Measurements from ENCODE around the gene SH3BP1.

SH3BP1 gene

DNA sequence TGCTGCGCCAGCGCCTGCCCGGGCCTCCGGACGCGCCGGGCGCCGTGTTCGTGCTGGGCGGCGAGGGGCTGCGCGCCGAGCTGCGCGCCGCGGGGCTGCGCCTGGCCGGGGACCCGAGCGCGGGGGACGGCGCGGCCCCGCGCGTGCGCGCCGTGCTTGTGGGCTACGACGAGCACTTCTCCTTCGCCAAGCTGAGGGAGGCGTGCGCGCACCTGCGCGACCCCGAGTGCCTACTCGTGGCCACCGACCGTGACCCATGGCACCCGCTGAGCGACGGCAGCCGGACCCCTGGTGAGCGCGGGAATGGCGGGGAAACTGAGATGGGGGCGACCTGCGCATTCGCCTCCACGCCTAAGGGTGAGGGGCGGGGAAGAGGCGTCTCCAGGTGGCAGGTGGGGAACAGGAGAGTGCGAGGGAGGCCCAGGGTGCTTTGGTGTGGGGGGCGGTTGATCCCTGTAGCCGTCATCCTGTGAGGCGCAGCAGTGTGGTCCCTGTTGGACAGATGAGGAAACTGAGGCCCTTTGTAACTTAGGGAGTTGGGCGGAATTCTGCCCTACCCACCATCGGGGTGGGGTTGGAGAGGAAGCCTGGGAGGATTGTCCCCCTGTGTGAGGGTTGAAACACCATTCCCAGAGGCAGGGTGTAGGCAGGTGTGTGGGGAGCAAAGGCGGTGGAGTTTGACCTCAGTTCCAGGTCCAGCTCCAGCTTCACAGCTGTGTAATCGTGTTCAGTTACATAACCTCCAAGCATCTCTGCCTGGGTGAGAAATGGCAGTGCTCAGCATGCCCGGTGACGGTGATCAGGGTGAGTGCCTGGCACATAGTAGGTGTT, 19.8 kb downstream of the SH3BP1 start:
- DNase-seq, result peak; percentile 45

DNA sequence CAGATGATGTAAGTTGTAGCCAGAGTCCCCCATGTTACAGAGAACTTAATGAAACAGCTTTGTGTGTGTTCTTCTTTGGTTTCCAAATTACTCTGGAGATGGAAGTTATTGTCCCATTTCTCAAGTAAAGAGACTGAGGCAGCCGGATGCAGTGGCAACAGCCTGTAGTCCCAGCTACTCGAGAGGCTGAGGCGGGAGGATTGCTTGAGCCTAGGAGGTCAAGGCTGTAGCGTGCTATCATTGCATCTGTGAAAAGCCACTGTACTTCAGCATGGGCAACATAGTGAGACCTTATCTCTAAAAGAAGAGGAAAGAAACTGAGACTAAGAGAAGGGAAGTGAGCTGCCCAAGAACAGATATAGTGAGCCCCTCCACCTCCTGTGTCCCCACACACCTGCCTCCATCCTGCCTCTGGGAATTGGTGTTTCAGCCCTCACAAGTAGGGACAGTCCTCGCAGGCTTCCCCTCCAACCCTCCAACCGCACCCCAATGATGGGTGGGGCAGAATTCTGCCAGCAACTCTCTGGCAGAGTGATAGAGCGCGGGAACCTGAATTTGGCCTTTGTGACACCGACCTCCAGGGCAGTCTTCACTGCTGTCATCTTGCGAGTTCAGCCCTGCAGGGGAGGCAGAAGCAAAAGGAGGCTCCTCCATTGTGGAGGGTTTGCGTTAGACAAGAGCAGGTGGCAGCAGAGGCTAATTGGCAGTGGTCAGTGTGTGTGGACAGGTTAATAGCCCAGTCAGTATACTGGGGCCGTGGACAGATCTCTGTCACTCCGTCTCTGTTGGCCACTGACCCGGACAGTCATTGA, 20.6 kb downstream of the SH3BP1 start:
- DNase-seq, result no peak

- DNase-seq, result no peak
Observed at GRCh38 chr22:37660709-37661045, 21.2 kb downstream of the SH3BP1 start.

DNA sequence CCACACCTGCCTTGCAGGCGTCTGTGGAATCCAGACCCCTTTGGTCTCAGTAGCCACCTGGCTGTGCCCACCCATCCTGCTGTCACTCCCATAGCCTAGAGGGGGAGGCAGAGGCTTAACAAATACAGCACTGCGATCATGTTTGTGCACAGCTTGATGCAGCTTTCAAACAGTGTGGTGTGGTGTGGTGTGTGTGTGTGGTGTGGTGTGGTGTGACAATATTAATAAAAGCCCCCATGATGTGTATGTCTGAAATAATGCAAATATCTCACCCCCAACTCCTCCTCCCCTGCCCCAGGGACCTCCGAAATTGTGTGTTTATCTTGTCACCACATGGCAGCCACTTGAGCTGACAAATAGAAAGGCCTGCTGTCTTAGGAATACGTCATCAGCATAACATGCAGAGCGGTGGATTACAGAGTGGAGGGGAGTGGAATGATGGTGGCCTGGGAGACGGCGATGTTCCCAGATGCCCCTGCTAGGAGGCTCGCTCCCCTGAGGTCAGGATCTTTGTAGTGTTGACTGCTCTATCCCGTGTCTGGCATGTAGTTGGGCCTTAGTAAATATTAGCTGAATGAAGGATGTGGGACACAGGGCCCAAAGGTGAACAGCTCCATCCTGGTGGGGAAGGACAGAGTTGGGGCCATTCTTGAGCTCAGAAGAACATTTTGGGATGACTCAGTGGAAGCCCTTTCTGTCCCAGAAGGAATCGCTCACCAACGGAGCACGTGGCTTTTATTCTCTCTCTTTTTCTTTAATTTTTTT, 21.9 kb downstream of the SH3BP1 start:
- DNase-seq, result peak; percentile 46

DNA sequence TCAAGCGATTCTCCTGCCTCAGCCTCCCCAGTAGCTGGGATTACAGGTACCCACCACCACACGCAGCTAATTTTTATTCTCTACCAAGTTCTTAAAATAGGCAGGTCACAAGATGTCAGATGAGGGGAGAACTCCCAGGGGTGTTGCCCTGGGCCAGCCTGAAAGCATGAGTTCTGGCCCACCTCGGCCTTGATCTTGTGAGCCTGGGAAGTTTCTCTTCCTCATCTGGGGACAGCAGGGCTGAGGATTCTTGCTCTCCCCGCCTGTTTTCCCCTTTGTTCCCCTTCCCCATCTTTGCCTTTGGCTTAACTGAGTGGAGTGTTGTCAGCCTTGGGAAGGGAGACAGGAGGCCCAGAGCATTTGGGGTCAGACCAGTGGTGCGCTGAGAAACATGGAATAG, 22.6 kb downstream of the SH3BP1 start:
- DNase-seq, result no peak

- DNase-seq, result no peak
Observed at GRCh38 chr22:37663521-37664140, 24.2 kb downstream of the SH3BP1 start.

DNA sequence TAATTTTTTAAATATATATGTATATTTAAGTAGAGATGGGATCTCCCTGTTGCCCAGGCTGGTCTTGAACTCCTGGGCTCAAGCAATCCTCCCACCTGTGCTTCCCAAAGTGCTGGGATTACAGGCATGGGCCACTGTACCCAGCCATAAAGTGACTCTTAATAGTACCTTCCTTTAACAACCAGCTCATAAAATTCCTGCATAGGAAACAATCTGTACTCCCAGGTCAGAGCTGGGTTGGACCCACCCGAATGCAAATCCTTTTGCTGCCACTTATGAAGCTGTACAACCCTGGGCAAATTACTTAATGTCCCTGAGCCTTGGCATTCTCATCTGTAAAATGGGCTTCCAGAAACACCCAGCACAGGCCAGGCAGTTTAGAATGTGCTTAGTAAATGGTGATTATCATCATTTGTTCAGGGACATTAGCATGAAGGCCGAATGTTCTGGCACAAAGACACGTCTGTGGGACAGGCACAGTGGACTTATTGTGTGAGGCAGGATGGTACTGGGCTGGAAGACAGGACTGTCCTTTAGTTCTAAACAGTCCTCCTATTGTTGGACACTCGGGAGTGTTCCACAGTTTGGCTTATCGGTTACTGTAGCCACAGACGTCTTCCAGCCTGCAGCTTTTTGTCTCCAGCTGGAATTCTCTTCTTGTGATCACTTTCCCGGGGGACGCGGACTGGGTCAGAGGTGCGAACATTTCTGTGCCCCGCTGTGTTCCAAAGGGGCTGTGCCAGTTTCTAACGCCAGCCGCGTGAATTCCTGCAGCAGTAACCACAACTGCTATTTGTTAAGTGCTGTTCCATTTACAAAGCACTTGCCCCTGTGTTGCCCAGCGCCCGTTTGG, 25.0 kb downstream of the SH3BP1 start:
- DNase-seq, result no peak

GRCh38 chr22:37665487-37665886, 26.0 kb downstream of the SH3BP1 start:
- DNase-seq, result no peak

DNA sequence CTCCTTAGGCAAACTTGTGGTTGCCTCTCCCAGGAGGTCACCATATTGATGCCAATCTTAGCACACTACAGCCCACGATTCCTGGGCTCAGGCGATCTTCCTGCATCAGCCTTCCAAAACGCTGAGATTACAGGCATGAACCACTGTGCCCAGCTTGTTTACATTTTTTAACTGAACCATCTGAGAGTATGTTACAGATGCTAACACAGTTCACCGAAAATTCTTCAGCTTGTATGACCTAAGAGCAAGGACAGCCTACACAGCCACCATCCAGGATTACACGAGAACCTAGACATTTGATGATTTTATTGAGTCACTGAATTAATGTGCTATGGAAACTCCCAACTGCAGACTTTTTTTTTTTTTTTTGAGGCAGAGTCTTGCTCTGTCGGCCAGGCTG, 30.1 kb downstream of the SH3BP1 start:
- DNase-seq, result no peak

DNA sequence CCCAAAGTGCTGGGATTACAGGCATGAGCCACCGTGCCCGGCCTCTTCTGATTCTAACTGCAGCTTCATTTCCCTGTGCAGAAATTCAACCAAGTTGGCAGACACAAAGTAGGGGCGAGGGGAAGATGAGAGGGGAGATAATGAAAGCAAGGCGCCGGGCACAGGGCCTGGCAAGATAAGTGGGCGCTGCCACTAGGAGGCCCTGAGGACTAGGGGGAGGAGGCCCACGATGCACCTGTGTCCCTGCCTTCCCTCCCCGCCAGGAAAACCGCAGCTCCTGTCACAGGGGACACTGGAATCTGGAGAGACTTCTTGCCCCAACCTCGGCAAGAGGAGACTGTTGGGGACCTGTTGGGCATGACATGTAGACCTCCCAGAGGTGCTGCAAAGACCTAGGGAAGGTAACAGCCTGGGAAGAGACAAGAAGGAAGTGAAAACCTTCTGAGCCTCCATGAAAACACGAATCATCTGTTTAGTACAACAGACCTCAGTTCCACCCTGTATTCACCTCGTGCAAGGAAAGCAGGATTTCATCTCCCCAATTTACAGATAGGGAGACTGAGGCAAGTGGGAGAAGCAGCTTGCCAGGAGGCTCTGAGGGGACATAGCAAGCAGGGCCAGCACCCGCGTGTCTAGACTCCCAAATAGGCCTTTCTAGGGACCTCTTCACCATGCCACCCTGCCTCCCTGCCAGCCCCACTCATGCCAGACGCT, 32.9 kb downstream of the SH3BP1 start:
- DNase-seq, result peak; percentile 53

DNA sequence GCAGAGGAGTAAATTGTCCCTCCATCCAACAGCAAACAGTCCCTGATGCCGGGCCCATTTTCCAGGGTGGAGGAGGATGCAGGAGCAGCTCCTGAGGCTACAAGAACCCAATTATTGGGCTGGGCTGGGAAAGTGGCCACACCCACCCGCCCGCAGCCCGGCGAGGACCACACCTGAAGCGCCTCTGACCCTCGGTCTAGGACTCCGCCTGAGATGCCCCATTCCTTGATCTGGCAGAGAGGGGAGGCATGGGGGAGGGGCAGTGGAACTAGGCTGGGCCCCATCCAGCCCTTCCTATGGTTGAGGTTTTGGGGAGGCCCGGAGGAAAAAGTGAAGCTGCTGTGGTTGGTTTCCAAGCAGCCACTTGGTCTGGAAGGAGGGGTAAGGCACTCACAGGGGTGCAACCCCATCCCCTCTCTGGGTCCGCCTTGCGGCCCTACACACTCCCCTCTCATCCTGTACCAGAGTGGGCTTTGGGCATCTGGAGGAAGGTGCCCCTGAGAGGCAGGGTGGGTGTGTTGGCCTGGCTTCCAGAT, 33.5 kb downstream of the SH3BP1 start:
- no peak for DNase-seq

DNA sequence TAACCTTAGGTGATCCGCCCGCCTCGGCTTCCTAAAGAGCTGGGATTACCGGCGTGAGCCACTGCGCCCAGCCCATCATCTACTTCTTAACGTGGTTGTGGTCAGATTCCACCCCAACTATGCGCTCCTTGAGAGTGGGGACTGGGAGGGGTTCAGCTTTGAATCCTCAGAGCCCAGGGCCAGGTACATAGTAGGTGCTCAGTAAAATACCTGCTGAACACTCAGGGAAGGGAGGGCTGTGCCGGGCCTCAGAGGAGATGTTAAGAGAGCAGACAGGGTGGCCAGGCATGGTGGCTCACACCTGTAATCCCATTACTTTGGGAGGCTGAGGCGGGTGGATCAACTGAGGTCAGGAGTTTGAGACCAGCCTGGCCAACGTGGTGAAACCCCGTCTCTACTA, 34.8 kb downstream of the SH3BP1 start:
- DNase-seq, result no peak

DNA sequence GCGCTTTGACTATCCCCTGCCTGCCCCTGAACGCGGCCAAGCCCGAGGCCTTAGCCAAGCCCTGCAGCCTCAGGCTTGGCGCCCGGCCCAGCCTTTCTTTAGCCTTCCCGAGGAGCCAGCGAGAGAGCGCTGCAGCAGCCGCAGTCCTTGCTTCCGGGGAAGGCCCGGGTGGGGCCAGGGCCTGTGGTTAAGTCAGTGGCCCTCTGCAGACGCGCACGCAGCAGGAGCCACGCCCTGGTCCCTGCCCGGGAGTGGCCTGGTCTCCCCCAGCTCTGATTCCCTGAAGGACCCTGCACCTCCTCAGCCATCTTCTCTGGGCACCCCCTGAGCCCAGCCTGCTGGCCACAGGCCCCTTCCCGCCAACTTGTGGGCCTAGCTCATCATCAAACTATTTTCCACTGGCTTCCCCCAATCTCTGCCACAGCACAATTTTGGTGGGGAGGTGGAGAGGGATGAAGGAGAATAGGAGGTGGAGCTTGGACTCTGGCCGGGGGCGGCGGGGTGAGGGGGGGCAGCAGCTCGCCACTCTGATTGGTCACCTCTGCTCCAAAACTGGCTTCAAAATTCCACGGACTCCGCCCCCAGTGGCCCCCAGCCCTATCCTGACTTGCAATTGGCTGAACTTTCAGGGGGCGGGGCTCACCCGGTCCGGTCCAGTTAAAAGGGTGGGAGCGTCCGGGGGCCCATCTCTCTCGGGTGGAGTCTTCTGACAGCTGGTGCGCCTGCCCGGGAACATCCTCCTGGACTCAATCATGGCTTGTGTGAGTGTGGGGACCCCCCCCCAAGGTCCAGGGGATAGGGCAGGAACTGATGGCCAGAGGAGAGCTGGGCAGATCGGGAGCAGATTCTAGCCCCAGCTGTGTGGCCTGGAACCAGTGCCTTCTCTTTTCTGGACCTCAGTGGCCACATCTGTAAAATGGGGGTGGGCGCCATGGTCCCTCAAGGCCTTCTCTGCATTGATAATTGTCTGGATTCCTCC, 35.8 kb downstream of the SH3BP1 start, which contains the start of gene LGALS1:
LGALS1 (plus strand) TSS at position 686 of the 979 bp plus-strand sequence; CDS start at position 753, 67 bp downstream.
- DNase-seq, result peak; percentile 78

GRCh38 chr22:37675930-37676735, 36.7 kb downstream of the SH3BP1 start:
- DNase-seq, result peak; percentile 42

GRCh38 chr22:37676736-37677492, 37.4 kb downstream of the SH3BP1 start:
- peak; percentile 98 for DNase-seq

DNA sequence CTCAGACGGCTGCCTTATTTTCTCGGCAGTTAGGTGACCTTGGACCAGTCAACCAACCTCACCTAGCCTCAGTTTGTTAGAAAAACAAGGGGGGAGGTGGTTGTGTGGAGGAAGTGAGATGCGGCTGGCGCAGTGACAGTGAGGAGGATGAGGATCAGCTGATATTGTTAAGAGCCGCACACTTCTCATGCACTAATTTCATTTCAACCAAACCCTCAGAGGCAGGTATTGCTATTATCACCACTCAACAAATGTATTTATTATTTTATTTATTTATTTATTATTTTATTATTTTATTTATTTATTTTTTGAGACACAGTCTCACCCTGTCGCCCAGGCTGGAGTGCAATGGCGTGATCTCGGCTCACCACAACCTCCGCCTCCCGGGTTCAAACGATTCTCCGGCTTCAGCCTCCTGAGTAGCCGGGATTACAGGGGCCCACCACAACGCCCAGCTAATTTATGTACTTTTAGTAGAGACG, 38.1 kb downstream of the SH3BP1 start:
- no peak for DNase-seq

- no peak for DNase-seq
Observed at GRCh38 chr22:37678372-37678771, 38.9 kb downstream of the SH3BP1 start.

GRCh38 chr22:37679670-37680069, 40.2 kb downstream of the SH3BP1 start:
- no peak for DNase-seq

Data from CD4-positive, alpha-beta T cell treated with Interleukin-17A for 4 hours (primary cell).